SK-N-SH treated with all-trans-retinoic acid at 6 μM for 48 hours (cell line): ENCODE data around the gene ODAM.

Experiments used
- ATAC-seq: fragments of 200-7000 bp; cut with Tn5 transposase; 3 replicates; pipeline ENCODE4 v1.9.1; 2020; ENCODE audit warnings: mild to moderate bottlenecking, moderate library complexity
- BACH2 ChIP-seq: fragments of 250-450 bp; sonication (Bioruptor Pico); IDR thresholded peaks from 2 replicates; pipeline ENCODE4 v1.9.0; 2021; ENCODE audit warnings: mild to moderate bottlenecking, borderline replicate concordance
- CSDC2 ChIP-seq: fragments of 250-450 bp; sonication (Bioruptor Pico); IDR thresholded peaks from 2 replicates; pipeline ENCODE4 v1.5.0; 2020; ENCODE audit warnings: mild to moderate bottlenecking, moderate library complexity
- CSRNP3 ChIP-seq: fragments of 250-450 bp; sonication (Bioruptor Pico); IDR thresholded peaks from 2 replicates; pipeline ENCODE4 v1.5.1; 2021; ENCODE audit warnings: mild to moderate bottlenecking, moderate library complexity
- GLIS3 ChIP-seq: fragments of 250-450 bp; sonication (Bioruptor Pico); IDR thresholded peaks from 2 replicates; pipeline ENCODE4 v1.5.0; 2020; ENCODE audit warnings: mild to moderate bottlenecking, moderate library complexity
- ISL1 ChIP-seq: fragments of 250-450 bp; sonication (Bioruptor Pico); IDR thresholded peaks from 2 replicates; pipeline ENCODE4 v2.1.2; 2022; ENCODE audit warnings: mild to moderate bottlenecking, moderate library complexity
- OSR1 ChIP-seq: fragments of 250-450 bp; sonication (Bioruptor Pico); IDR thresholded peaks from 2 replicates; pipeline ENCODE4 v1.8.0; 2022; ENCODE audit warnings: moderate library complexity, mild to moderate bottlenecking, inconsistent platforms
- PATZ1 ChIP-seq: fragments of 250-450 bp; sonication (Bioruptor Pico); IDR thresholded peaks from 2 replicates; pipeline ENCODE4 v1.8.0; 2020; ENCODE audit warnings: mild to moderate bottlenecking, moderate library complexity, borderline replicate concordance
- PPARA ChIP-seq: fragments of 250-450 bp; sonication (Bioruptor Pico); IDR thresholded peaks from 2 replicates; pipeline ENCODE4 v1.5.0; 2020; ENCODE audit warnings: mild to moderate bottlenecking, borderline replicate concordance
- RARB ChIP-seq: fragments of 250-450 bp; sonication (Bioruptor Pico); IDR thresholded peaks from 2 replicates; pipeline ENCODE4 v1.8.0; 2021; ENCODE audit warnings: mild to moderate bottlenecking, moderate library complexity
- SNAI2 ChIP-seq: fragments of 250-450 bp; sonication (Bioruptor Pico); IDR thresholded peaks from 2 replicates; pipeline ENCODE4 v1.5.0; 2020; ENCODE audit warnings: mild to moderate bottlenecking, moderate library complexity
- TCF4 ChIP-seq: fragments of 250-450 bp; sonication (Bioruptor Pico); IDR thresholded peaks from 2 replicates; pipeline ENCODE4 v1.8.0; 2021; ENCODE audit warnings: mild to moderate bottlenecking, moderate library complexity, borderline replicate concordance
- TOX ChIP-seq: fragments of 250-450 bp; sonication (Bioruptor Pico); IDR thresholded peaks from 2 replicates; pipeline ENCODE4 v1.8.0; 2021; ENCODE audit warnings: mild to moderate bottlenecking, moderate library complexity, borderline replicate concordance
- ZC3H10 ChIP-seq: fragments of 250-450 bp; sonication (Bioruptor Pico); IDR thresholded peaks from 2 replicates; pipeline ENCODE4 v1.5.1; 2021; ENCODE audit warnings: mild to moderate bottlenecking, moderate library complexity
- ZFP3 ChIP-seq: fragments of 250-450 bp; sonication (Bioruptor Pico); IDR thresholded peaks from 2 replicates; pipeline ENCODE4 v1.5.0; 2020; ENCODE audit warnings: mild to moderate bottlenecking, moderate library complexity
- ZFP30 ChIP-seq: fragments of 450-650 bp; formaldehyde crosslinking; IDR thresholded peaks from 2 replicates; pipeline ENCODE4 v1.5.0; 2022; ENCODE audit warnings: mild to moderate bottlenecking, moderate library complexity
- ZNF565 ChIP-seq: fragments of 450-650 bp; formaldehyde crosslinking; conservative IDR thresholded peaks from 2 replicates; pipeline ENCODE4 v1.5.0; 2020; ENCODE audit warnings: low read depth, mild to moderate bottlenecking, moderate library complexity
- ZNF70 ChIP-seq: fragments of 450-650 bp; formaldehyde crosslinking; IDR thresholded peaks from 2 replicates; pipeline ENCODE4 v1.5.0; 2020; ENCODE audit warnings: mild to moderate bottlenecking, moderate library complexity
- ZNF8 ChIP-seq: fragments of 450-650 bp; formaldehyde crosslinking; IDR thresholded peaks from 2 replicates; pipeline ENCODE4 v1.5.0; 2020; ENCODE audit warnings: mild to moderate bottlenecking, moderate library complexity
- TF ChIP-seq, protein P1 (sequence below): fragments of 250-450 bp; sonication (Bioruptor Pico); IDR thresholded peaks from 2 replicates; pipeline ENCODE4 v1.5.1; 2020; ENCODE audit warnings: low read depth, mild to moderate bottlenecking, moderate library complexity
- TF ChIP-seq, protein P2 (sequence below): fragments of 250-450 bp; sonication (Bioruptor Pico); IDR thresholded peaks from 2 replicates; pipeline ENCODE4 v1.8.0; 2021; ENCODE audit warnings: low read depth, mild to moderate bottlenecking, moderate library complexity, borderline replicate concordance
- TF ChIP-seq, protein P3 (sequence below): fragments of 250-450 bp; sonication (Bioruptor Pico); IDR thresholded peaks from 2 replicates; pipeline ENCODE4 v1.5.0; 2020; ENCODE audit warnings: mild to moderate bottlenecking, moderate library complexity

Gene ODAM

GRCh38 chr4:70183168-70183939, 12.2 kb upstream of the ODAM start (continued):
- TF ChIP-seq, protein P1, sequence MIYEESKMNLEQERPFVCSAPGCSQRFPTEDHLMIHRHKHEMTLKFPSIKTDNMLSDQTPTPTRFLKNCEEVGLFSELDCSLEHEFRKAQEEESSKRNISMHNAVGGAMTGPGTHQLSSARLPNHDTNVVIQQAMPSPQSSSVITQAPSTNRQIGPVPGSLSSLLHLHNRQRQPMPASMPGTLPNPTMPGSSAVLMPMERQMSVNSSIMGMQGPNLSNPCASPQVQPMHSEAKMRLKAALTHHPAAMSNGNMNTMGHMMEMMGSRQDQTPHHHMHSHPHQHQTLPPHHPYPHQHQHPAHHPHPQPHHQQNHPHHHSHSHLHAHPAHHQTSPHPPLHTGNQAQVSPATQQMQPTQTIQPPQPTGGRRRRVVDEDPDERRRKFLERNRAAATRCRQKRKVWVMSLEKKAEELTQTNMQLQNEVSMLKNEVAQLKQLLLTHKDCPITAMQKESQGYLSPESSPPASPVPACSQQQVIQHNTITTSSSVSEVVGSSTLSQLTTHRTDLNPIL, result no peak
- TF ChIP-seq CSDC2 (CRISPR knock-in tag) (no peak), ZFP30 (CRISPR knock-in tag) (no peak), ZNF8 (CRISPR knock-in tag) (no peak), PATZ1 (no peak)
- TF ChIP-seq, protein P2, sequence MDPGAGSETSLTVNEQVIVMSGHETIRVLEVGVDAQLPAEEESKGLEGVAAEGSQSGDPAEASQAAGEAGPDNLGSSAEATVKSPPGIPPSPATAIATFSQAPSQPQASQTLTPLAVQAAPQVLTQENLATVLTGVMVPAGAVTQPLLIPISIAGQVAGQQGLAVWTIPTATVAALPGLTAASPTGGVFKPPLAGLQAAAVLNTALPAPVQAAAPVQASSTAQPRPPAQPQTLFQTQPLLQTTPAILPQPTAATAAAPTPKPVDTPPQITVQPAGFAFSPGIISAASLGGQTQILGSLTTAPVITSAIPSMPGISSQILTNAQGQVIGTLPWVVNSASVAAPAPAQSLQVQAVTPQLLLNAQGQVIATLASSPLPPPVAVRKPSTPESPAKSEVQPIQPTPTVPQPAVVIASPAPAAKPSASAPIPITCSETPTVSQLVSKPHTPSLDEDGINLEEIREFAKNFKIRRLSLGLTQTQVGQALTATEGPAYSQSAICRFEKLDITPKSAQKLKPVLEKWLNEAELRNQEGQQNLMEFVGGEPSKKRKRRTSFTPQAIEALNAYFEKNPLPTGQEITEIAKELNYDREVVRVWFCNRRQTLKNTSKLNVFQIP (CRISPR knock-in tag), result no peak
- TF ChIP-seq, all 23 proteins: peak for 0

GRCh38 chr4:70183940-70184246, 11.6 kb upstream of the ODAM start:
- TF ChIP-seq ZFP3, result no peak
- no peak for TF ChIP-seq GLIS3 (CRISPR knock-in tag)
- no peak for TF ChIP-seq CSRNP3 (CRISPR knock-in tag)
- no peak for TF ChIP-seq PATZ1
- TF ChIP-seq ZC3H10 (CRISPR knock-in tag), result no peak
- no peak for TF ChIP-seq TCF4 (CRISPR knock-in tag)
- TF ChIP-seq, protein P2 (CRISPR knock-in tag), result no peak
- TF ChIP-seq RARB (CRISPR knock-in tag), result no peak
- TF ChIP-seq ZFP30 (CRISPR knock-in tag), result no peak
- TF ChIP-seq OSR1 (CRISPR knock-in tag), result no peak
- TF ChIP-seq ISL1 (CRISPR knock-in tag), result no peak
- TF ChIP-seq PPARA (CRISPR knock-in tag), result no peak
- no peak for TF ChIP-seq SNAI2 (CRISPR knock-in tag)
- TF ChIP-seq ZNF8 (CRISPR knock-in tag), result no peak
- TF ChIP-seq ZNF565 (CRISPR knock-in tag), result no peak
- TF ChIP-seq, protein P3, sequence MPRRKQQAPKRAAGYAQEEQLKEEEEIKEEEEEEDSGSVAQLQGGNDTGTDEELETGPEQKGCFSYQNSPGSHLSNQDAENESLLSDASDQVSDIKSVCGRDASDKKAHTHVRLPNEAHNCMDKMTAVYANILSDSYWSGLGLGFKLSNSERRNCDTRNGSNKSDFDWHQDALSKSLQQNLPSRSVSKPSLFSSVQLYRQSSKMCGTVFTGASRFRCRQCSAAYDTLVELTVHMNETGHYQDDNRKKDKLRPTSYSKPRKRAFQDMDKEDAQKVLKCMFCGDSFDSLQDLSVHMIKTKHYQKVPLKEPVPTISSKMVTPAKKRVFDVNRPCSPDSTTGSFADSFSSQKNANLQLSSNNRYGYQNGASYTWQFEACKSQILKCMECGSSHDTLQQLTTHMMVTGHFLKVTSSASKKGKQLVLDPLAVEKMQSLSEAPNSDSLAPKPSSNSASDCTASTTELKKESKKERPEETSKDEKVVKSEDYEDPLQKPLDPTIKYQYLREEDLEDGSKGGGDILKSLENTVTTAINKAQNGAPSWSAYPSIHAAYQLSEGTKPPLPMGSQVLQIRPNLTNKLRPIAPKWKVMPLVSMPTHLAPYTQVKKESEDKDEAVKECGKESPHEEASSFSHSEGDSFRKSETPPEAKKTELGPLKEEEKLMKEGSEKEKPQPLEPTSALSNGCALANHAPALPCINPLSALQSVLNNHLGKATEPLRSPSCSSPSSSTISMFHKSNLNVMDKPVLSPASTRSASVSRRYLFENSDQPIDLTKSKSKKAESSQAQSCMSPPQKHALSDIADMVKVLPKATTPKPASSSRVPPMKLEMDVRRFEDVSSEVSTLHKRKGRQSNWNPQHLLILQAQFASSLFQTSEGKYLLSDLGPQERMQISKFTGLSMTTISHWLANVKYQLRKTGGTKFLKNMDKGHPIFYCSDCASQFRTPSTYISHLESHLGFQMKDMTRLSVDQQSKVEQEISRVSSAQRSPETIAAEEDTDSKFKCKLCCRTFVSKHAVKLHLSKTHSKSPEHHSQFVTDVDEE, result no peak
- no peak for TF ChIP-seq ZNF70 (CRISPR knock-in tag)
- no peak for TF ChIP-seq BACH2 (CRISPR knock-in tag)
- TF ChIP-seq, protein P1, result no peak
- no peak for TF ChIP-seq TOX (CRISPR knock-in tag)
- ATAC-seq, result no peak
